Stimulated activated CD8-positive, alpha-beta memory T cell treated with anti-CD3 and anti-CD28 coated beads, Interleukin-2, amount 100 ng/mL, for 1 hour (primary cell): ENCODE data around the gene C3orf52.
"Not testable (repeated sequence)": the region's sequence is repeated elsewhere in the genome, so short reads cannot be mapped to it uniquely, and the experiment has no call there.

Experiments
- DNase-seq, 2 donors: peaks; one replicate each; pipeline ENCODE4 v3.0.0-alpha.2; 2020; ENCODE audit warnings: low read depth in 2 of 2

C3orf52 gene, protein sequence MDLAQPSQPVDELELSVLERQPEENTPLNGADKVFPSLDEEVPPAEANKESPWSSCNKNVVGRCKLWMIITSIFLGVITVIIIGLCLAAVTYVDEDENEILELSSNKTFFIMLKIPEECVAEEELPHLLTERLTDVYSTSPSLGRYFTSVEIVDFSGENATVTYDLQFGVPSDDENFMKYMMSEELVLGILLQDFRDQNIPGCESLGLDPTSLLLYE

DNA sequence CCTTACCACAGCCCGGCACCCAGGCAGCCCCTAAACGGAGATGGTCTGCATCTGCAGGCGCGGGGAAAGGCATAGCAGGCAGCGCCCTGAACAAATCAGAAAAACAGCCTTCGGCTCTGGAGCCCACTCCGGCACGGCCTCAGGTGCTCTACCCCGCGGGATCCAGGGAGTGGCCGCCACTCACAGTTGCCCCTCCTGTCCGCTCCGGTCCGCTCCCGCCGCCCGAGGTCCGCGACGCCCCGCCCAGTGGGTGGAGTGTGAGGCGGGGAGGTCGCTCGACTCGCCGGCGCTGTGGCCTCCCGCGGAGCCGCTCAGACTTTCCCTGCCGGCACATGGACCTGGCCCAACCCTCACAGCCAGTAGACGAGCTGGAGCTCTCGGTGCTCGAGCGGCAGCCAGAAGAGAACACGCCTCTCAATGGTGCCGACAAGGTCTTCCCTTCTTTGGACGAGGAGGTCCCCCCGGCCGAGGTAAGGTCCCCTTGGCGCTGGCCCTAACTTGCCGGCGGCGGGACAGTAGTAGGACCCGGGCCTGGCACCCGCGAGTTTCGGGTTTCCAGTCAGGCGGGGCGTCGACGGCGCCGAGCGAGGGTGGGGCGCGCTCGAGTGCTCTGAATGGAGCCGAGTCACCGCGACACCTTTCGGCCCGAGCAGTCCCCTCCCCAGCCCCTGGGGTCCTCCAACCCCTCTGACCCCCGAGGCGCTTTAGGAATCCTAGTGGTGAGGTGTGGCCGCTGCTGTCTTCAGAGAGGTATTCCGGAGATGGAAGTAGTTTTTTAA lies at the start of gene C3orf52:
Gene C3orf52 (plus strand): TSS at position 314 of the 779 bp plus-strand sequence. CDS start 19 bp downstream, at position 333.
- peak; percentile 12 for DNase-seq

DNA sequence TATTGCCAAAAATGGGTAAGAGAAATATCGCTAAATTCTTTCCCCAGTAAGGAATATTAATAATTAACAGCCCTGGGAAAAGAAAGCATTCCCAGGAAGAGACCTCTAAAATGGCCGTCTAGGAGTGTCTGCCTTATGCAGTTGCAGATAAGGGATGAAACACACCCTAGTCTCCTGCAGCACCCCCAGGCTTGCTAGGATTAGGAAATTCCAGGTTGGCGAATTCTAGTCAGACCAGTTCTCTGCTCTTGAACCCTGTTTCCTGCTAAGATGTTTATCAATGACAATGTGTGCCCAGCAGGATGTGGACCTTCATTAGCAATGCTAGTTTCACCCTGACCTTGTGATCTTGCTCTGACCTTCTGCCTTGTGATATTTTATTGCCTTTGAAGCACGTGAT lies 49.0 kb upstream of the C3orf52 start:
- DNase-seq = not testable (repeated sequence)

DNA sequence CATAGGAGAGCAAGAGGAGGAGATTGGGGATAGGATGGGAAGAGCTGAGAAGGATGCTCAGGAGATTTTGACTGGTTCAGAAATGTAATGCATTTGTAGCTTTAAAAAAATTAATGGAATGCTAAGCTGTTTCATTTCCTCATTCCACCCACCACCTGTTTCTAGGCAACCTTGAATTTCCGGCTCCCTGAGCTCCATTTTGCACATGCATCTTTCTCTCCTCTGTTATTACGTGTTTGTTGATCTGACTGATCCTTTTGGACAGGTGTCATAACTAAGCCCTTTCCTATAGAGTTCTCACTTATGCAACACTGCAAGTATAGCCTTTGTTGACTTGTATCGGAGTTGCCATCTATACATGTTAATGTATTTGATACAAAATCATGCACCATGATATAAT lies 47.3 kb upstream of the C3orf52 start:
- DNase-seq = no peak

DNA sequence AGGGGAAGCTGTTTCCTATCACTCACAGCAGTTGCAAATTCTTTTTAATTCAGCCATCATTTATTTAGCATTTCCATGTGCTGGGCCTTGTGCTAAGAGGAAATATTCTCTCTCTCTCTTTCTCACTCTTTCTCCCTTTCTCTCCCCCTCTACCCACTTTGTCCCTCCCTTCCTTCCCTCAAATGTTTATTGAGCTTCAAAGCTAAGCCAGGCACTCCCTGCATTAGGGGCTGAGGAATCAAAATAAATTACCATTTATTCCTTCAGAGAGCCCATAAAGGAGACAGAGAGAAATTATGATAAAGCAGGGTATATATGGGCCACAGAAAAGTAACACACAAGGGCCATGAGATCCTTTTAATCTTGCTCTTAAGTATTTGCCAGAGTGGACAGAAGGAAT lies 44.9 kb upstream of the C3orf52 start:
- no peak for DNase-seq

DNA sequence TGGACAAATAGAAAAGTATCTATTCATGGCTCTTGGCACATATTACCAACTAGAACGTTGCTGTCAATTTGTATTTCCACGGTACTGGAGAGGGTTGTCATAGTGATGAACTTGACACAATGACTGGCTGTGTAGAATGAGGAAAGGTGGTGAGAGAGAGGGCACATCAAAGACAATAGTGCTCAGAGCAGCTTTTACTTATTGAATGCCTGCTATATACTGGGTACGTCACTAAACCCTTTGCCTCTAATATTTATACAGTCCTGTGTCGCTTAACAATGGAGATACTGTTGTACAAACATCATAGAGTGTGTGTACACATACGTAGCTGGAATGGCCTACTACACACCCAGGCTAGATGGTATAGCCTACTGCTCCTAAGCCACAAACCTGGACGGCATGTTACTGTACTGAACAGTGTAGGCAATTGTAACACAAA lies 43.3 kb upstream of the C3orf52 start:
- no peak for DNase-seq

DNA sequence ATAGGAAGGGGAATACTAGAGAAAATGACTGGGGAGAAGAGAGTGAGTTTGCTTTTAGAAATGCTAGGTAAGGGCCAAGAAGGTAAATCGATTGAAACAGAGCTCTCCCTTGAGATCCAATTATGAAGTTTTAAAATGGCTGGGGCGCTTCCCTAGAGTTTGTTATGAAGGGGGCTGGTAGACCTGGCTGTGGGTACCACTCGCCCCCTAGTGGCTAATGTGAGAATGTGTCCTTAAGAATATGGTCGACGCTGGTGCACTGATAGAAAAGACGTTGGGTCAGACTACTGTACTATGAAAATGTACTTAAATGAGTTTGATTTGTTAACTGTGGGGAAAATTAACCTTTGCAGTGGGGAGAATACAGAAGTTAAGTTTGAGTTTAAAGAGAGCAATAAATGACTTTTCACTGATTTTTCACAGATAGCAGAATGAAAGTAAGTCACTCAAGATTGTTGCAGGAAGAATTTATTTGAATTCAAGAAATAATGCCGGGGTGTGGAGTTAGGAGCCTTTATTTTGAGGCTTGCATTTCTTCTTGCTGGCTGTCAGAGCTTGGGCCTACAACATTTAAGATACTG lies 42.5 kb upstream of the C3orf52 start:
- peak; percentile 3 to 7 for DNase-seq

DNA sequence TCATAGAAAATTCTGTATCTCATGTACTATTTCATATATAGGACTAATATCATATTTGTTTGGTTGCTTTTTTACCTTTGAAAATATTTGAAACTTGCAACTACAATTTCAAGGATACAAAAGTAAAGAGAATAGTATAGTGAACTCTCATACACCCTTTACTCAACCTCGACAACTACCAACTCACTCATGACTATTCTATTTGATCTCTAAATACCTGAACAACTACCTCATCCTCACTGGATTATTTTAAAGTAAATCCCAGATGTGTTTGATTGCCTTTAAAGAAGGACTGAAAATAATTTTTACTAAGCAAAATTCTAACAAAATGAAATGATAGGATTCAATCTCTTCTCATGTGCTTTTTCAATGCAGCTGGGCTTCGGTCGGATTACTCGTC lies 39.6 kb upstream of the C3orf52 start:
- no peak for DNase-seq

DNA sequence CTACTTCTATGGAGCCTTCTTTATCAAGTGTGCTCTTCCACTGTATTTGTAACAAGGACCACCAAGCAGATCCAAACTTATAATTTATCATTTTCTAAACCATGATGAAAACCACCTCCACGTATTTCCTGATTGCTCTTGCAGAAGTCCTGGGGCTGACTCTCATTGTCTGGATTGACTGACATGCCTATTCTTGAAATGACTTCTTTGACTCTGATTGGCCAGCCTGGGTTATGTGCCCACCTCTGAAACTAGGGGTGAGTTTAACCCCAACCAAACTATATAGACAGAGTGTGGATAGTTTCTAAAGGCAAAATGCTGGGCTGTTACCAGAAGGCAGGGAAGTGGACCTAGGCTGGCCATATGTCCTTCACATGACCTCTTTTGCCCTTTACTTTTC lies 38.9 kb upstream of the C3orf52 start:
- no peak for DNase-seq

DNA sequence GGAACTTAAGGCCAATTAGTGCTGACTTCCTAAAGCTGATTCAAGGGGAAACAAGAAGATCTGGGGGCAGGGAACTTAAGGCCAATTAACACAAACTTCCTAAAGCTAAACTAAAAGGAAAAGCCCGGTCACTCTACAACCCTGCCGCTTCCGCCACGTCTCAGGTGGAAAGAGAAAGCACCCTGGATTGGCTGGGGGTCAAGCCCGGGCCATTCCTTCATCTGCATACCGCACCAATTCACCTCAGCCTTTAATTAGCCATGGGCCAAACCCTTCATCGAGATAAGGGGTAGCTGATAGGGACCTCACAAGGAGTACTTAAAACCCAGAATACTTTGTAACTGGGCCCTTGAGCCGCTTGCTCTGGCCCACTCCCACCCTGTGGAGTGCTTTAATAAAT lies 37.3 kb upstream of the C3orf52 start:
- DNase-seq = no peak

DNA sequence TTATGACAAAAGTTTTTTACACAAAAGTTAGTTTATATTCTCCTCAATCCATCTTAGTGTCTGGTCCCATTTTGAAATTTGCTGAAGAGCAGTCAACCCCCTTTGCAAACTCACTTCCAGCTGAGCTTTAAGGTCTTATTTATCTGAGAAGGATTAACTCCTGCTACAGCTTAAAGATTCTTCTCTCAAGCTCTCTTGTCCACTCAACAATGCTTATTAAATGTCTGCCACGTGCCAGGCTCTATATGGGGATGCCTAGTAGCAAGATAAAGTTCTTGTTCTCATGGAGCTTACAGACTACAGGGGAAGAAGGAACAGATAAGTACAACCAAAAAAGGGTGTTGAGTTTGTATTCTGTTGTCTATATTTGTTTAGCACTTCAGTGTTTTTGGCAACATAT lies 33.0 kb upstream of the C3orf52 start:
- no peak for DNase-seq

DNA sequence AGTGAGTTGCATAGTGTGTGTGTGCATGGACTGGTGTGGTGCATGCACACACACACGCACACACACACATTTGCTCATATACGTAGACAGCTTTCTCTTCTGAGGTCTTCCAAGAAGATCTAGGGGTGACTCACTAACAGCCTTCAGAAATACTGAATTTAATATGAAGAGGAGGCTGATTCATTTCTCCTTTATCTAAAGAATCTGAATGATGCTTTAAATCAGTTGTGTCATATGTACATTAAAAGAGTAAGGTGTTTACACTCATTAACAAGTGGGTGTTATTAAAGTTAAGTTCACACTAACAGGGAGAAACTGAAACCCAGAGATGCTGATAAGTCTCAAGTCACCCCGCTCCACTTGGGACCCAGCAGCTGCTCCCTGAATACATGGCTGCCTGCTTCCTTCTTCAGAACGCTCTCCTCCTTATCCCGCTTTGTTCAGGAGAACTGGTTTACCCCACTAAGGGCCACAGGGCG lies 29.7 kb upstream of the C3orf52 start:
- DNase-seq = no peak

DNA sequence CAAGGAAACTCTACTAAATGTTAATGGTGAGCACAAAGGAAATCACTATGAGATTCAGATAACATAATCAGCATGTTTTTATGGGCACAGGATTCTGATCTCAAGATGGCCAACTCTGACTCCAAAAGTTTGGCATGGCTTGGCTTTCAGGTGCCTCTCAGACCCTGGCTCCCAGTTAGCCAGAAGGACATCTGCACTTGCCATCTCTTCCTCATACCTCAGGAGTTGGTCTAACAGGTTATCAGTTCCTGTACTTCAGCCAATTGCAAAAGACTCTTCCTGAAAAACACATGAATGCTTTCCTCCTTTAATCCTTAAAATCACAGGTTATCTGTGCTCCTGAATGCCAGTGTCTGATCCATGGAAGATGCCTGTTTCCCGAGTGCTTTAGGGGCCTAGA lies 26.7 kb upstream of the C3orf52 start:
- DNase-seq = no peak

DNA sequence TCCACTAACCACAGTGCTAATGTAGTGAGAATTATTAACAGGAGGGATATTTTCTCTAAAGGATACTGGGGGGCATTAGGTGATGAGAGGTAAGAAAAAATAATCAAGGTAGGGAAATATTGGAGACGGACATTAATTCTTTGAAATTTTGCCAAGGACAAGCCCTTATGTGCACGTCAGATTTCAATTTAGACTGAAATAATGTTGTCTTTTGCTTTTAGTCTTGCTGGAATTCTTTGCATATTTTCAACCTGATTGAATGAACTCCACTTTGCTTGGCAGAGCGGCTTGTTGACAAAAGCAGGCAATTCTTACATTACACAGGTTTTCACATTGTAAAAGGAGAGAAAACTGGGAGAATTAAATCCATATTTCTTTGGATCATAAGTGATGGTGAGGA lies 25.0 kb upstream of the C3orf52 start:
- DNase-seq = no peak

DNA sequence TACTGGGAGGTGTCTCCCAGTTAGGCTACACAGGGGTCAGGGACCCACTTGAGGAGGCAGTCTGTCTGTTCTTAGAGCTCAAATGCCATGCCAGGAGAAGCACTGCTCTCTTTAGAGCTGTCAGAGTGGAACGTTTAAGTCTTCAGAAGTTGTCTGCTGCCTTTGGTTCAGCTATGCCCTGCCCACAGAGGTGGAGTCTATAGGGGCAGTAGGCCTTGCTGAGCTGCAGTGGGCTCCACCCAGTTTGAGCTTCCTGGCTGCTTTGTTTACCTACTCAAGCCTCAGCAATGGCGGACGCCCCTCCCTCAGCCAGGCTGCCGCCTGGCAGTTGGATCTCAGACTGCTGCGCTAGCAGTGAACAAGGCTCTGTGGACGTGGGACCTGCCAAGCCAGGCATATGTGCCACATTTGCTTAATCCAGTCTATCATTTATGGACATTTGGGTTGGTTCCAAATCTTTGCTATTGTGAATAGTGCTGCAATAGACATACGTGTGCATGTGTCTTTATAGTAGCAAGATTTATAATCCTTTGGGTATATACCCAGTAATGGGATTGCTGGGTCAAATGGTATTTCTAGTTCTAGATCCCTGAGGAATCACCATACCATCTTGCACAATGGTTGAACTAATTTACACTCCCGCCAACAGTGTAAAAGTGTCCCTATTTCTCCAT lies 13.7 kb upstream of the C3orf52 start:
- peak; percentile 16 to 29 for DNase-seq

DNA sequence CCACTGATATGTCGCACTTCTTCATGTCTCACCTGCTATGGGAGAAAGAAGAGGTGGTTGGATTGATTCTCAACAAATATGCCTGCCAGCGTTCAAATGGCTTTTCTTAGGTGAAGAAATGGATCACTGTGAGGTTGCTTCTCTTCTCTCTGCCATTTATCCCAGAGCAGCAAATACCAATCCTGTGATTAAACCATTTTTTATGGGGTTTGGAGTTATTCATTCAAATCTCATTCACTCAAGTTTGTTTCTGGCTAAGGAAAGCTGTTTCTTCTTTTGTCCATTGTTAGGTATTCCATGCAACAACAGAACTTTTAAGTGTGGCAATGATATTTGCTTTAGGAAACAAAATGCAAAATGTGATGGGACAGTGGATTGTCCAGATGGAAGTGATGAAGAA lies 12.2 kb upstream of the C3orf52 start:
- DNase-seq = no peak

DNA sequence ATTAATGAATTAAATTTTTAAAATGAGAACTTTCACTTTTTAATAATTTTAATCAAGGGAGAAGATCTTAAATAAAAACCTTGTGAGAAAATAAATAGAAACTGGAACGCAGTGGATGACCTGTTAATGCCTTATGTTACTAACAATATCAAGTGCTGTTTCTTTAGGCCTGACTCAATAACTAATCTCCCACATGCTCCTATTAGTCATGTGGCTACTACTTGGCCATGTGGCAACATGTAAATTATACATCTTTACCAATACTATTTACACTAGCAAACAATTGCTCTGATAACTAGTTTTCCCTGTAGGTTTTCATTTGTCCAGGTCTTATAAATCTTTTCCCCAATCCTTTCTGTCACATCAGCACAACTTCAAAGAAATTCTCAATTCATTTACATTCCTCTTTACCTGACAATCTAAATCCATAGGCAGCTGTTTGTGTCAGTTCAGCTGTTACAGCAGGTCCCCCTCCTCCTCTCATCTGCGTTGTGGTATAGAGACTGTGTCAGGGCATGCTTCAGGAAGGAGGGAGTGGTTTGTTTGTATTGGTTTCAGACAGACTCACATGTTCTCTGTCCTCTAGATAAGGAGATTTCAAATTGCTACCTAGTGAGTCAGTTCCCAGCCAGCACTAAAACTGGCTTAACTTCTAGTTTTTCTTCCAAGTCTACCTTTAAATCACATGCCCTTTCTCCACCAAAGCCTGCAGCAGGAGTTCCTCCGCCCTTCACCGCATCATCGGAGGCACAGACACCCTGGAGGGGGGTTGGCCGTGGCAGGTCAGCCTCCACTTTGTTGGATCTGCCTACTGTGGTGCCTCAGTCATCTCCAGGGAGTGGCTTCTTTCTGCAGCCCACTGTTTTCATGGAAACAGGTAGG lies 11.3 kb upstream of the C3orf52 start:
- no peak for DNase-seq

DNA sequence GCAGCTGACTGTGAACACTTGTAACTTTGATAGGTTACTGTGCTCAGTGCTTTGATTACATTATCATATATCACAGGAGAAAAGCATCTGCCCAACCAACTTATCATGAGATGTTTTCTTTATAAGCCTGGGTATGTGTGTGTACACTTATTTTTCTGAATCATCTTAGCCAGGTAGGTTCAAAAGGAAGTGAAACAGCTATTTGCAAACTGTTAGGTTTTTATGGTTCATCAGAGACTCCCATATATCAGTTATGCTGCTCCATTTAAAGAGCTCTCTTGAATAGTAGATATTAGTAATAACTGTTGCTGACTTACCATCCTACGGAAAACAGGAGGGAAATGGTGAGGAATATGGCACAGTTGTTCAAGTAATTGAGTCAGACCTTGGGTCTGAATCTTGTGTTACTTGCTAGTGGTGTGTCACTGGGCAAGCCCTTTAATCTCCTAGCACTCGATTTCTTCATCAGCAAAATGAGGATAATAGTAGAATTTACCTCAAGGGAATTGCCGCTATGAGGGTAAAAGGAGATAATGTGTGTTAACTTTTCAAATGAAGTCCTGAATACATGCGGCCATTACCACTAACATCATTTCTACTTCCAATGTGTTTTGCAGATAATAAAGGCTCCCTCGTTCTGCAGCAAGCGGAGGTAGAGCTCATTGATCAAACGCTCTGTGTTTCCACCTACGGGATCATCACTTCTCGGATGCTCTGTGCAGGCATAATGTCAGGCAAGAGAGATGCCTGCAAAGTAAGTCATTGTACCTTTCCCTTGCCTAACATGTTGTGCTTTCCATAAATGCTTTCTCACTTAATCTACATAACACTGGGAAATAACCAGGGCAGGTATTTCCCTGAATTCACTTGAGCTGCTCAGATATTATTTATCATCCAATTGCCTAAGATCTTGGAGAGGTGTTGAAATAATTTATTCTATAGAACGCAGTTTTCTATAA lies 7.8 kb upstream of the C3orf52 start:
- DNase-seq = no peak

DNA sequence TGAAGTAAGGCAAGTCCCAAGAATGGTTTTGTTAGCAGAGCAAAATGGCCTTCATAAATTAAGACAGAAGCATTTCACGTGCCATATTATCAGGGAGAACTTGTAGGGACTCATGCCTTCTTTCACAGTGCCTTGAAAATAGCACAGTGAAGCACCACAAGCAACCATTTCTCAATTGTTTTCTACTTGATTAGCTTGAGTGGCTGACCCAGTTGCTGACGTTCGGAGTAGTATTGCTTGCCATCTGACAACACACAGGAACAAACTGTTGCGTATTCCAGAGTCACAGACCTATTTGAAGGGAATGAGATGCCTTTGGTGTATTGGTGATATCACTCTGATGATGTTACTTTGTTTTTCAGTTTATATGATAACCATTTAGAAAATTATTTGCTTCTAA lies 3.0 kb upstream of the C3orf52 start:
- no peak for DNase-seq

DNA sequence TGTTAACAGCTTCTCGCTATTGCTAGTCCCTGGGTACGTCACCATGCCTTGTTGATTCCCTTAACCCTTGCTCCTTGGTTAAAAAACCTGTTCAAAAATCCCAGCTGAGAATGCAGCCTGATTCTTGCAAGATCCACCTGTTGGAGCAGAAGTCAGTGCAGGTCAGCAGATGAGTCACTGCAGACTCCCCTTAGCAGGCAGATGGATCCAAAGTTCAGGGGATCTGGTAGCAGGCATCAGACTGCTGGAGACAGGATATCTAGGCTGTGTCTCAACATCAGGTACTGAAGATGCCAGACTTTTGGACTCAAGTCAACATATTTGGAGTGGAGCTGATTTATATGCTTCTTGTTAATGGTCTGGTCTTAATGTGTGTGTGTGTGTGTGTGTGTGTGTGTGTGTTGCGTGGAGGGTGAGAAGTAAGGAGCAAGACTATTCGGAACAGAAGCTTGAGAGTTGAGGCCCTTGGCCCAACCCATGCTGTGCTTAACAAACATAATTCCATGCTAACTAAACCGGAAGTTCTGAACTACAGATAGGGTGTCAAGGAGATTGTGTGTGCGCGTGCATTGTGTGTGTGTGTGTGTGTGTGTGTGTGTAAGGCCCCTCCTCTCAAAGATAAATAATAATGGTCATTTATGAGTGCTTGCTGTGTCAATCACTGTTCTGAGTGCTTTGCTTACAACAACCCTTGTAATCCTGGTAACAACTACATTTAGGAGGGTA lies 1.0 kb upstream of the C3orf52 start:
- no peak for DNase-seq

DNA sequence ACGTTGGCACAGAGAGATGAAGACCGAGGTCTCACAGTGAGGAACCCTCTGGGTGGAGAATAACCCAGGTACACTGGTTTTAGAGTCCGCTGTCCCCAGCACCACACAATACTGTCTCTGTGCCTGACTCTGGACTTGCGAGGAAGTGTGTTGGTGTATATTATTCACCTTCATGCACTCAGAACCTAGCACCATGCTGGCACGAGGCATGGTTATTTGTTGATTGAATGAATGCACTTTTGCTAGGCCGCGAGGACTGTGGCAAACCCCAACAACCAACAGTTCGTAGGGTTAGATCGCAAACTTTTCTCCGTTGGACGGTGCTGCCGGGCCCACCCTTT lies 484 bp upstream of the C3orf52 start:
- no peak for DNase-seq
